Ishikawa (cell line): Measurements from ENCODE around the gene PAEP.

ENCODE experiments used
- CREB1 ChIP-seq: IDR thresholded peaks from 2 replicates; pipeline ENCODE4 v1.6.1; 2012; ENCODE audit warnings: low read depth
- EP300 ChIP-seq: IDR thresholded peaks from 2 replicates; pipeline ENCODE4 v1.6.1; 2012; ENCODE audit warnings: borderline replicate concordance
- RAD21 ChIP-seq: IDR thresholded peaks from 2 replicates; pipeline ENCODE4 v1.6.1; 2012; ENCODE audit warnings: low read depth
- TCF12 ChIP-seq: IDR thresholded peaks from 2 replicates; pipeline ENCODE4 v1.6.1; 2012; ENCODE audit warnings: low read depth
- TEAD4 ChIP-seq: IDR thresholded peaks from 2 replicates; pipeline ENCODE4 v1.6.1; 2012
- YY1 ChIP-seq: IDR thresholded peaks from 2 replicates; pipeline ENCODE4 v1.6.1; 2012; ENCODE audit warnings: low read depth
- ZBTB7A ChIP-seq: IDR thresholded peaks from 2 replicates; pipeline ENCODE4 v1.6.1; 2012; ENCODE audit warnings: low read depth
- TF ChIP-seq, protein P1 (sequence below): IDR thresholded peaks from 2 replicates; pipeline ENCODE4 v1.6.1; 2012
- TF ChIP-seq, protein P2 (sequence below): IDR thresholded peaks from 2 replicates; pipeline ENCODE4 v1.6.1; 2012; ENCODE audit warnings: low read depth, mild to moderate bottlenecking

DNA sequence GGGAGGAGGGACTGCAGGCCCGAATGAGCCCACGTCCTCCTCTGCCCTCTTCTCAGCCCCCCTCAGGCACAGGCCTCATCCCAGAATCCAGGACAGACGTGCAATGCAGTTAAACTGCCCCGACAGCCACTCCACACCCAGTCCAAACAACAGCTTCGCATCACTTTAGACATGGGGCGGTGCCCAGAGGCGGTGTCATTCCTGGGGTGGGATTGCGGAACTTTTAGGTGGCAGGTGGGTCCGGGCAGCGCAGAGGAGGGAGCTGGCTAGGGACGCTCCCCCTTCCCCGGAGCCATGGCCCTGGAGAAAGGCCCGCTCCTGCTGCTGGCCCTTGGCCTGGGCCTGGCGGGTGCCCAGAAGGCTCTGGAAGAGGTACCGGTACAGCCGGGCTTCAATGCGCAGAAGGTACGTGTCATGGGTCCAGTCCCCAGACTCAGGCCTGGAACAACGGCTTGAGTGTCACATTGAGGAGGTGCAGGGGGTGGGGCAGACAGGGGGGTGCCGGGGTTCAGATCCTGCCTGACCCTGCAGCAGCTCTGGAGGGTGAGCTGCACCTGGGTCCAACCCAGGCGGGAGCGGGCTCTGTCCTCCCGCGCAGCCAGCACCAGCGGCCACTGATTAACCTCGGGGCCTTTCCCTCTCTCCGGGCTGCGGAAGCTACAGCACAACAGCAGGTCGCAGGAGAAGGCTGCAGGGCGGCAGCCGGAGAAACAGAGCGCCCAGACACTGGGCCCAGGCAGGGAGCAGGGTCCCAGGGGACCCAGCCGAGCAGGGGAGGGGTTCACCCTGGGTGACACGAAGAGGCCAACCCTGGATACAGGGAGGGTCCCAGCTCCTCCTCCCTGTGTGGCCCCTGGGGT is 52.6 kb downstream of the PAEP start:
- TF ChIP-seq YY1 (no peak), CREB1 (no peak), TCF12 (no peak), RAD21 (no peak), EP300 (no peak), ZBTB7A (no peak), TEAD4 (no peak)
- TF ChIP-seq, protein P1, sequence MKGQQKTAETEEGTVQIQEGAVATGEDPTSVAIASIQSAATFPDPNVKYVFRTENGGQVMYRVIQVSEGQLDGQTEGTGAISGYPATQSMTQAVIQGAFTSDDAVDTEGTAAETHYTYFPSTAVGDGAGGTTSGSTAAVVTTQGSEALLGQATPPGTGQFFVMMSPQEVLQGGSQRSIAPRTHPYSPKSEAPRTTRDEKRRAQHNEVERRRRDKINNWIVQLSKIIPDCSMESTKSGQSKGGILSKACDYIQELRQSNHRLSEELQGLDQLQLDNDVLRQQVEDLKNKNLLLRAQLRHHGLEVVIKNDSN = no peak
- TF ChIP-seq, protein P2, sequence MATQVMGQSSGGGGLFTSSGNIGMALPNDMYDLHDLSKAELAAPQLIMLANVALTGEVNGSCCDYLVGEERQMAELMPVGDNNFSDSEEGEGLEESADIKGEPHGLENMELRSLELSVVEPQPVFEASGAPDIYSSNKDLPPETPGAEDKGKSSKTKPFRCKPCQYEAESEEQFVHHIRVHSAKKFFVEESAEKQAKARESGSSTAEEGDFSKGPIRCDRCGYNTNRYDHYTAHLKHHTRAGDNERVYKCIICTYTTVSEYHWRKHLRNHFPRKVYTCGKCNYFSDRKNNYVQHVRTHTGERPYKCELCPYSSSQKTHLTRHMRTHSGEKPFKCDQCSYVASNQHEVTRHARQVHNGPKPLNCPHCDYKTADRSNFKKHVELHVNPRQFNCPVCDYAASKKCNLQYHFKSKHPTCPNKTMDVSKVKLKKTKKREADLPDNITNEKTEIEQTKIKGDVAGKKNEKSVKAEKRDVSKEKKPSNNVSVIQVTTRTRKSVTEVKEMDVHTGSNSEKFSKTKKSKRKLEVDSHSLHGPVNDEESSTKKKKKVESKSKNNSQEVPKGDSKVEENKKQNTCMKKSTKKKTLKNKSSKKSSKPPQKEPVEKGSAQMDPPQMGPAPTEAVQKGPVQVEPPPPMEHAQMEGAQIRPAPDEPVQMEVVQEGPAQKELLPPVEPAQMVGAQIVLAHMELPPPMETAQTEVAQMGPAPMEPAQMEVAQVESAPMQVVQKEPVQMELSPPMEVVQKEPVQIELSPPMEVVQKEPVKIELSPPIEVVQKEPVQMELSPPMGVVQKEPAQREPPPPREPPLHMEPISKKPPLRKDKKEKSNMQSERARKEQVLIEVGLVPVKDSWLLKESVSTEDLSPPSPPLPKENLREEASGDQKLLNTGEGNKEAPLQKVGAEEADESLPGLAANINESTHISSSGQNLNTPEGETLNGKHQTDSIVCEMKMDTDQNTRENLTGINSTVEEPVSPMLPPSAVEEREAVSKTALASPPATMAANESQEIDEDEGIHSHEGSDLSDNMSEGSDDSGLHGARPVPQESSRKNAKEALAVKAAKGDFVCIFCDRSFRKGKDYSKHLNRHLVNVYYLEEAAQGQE = no peak
